ENCODE results near the gene SORCS1.

The SORCS1 gene

DNA sequence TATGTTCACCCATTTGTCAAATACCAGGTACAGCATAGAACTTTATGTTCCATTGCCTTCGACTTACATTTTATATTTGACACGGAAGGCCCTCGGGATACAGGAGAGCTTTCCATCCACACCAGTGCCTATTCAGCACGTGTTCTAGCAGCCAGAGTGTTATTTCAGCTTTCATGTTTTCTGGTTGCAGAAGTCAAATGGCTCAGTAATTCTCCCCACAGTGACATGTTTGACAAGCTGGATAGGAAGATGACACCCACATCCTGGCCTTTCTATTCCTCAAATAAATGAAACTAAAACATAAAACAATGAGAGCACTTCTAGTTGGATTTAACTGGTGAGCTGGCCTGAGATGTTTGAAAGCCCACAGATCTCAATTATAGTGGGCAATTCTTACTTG, 173.4 kb downstream of the SORCS1 start:
- Histone ChIP-seq H2AFZ (ENCODE audit: low read depth, low read length) (no peak overlapping the region), H3K9me3 (ENCODE audit: low read length) (no peaks in the 10 kb centered on the region), H3K36me3 (ENCODE audit: insufficient read depth, low read length) (no peaks in the 10 kb centered on the region), H3K4me3 (ENCODE audit: low read length) (no peak overlapping the region), H3K4me1 (ENCODE audit: insufficient read depth, low read length) (no peaks in the 10 kb centered on the region), H3K27me3 (ENCODE audit: insufficient read depth, low read length) (no peaks in the 10 kb centered on the region)

DNA sequence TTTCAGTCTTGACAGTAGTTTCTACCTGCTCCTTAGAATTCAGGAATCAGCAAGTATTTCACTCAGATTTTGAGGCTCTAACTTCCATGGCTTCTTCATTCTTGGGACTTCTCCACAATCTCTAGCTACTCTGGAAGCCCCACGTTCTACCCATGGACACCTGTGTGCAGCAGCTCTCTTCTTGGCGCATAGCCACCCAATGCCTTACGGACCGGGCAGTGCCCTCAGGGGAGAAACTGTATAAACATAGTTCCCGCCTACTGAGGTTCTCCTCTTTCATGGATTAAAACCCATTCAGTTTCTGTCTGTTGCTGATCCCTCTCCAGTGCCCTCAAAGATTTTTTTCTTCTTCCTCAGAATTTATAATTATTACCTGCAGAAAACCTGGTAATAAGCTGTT, 177.1 kb downstream of the SORCS1 start:
- H3K4me1 ChIP-seq (ENCODE audit: insufficient read depth, low read length): no peaks in the 10 kb centered on the region
- no peaks in the 10 kb centered on the region for H3K9me3 ChIP-seq (ENCODE audit: low read length)
- no peaks in the 10 kb centered on the region for H3K27me3 ChIP-seq (ENCODE audit: insufficient read depth, low read length)
- no peaks in the 10 kb centered on the region for H3K36me3 ChIP-seq (ENCODE audit: insufficient read depth, low read length)
- H2AFZ ChIP-seq (ENCODE audit: low read depth, low read length): no peak overlapping the region
- H3K4me3 ChIP-seq (ENCODE audit: low read length): no peak overlapping the region

DNA sequence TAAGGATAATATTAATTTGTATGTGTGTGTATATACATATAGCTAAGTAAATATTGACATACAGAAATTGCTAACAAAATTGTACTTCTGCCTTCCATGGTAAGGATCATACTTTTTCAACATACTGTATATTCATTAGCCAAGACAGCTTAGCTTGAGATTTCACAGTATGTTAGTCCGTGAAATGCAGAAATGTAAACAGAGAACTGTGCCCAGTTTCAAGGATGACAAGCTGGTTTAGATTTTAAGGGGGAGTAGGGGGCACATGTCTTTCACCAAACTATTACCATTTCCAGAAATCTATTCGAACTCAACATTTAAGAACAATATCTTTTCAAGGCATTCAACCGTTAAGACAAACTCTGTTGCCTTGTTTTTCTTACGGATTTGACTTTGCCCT, 182.2 kb downstream of the SORCS1 start:
- Histone ChIP-seq H3K4me1 (ENCODE audit: insufficient read depth, low read length) (no peaks in the 10 kb centered on the region), H3K4me3 (ENCODE audit: low read length) (no peak overlapping the region), H3K27me3 (ENCODE audit: insufficient read depth, low read length) (no peaks in the 10 kb centered on the region), H3K9me3 (ENCODE audit: low read length) (no peaks in the 10 kb centered on the region), H3K36me3 (ENCODE audit: insufficient read depth, low read length) (no peaks in the 10 kb centered on the region), H2AFZ (ENCODE audit: low read depth, low read length) (no peak overlapping the region)

DNA sequence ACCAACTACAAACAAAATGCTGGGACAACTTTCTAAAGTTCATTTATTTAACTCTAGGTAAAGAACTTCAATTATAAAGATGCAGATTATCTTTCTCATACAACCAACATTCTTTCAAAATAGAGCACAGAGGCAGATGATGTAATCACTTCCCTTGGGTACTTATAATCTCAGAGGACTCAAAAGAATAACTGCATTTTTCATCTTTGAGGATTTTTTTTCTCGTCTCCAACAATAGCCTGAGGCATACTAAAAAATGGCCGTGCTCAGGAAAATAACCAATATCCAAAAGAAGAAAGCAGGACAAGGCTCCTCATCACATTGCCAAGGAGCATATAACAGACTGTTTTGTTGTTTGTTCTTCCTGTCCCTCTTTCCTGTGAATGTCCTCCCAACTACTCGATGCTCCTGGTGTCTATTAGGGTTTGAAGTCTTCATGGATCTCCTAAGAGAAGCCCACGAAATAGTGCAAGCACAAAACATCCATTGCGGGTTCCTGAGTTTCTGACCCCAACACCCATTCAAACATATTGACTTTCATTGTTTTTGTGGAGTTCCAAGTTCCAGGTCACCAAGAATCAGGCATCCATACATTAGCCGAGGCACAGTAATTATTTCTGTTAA, 182.9 kb downstream of the SORCS1 start:
- no peak overlapping the region for H2AFZ ChIP-seq (ENCODE audit: low read depth, low read length)
- H3K27me3 ChIP-seq (ENCODE audit: insufficient read depth, low read length): no peaks in the 10 kb centered on the region
- no peaks in the 10 kb centered on the region for H3K36me3 ChIP-seq (ENCODE audit: insufficient read depth, low read length)
- no peaks in the 10 kb centered on the region for H3K4me1 ChIP-seq (ENCODE audit: insufficient read depth, low read length)
- no peaks in the 10 kb centered on the region for H3K9me3 ChIP-seq (ENCODE audit: low read length)
- no peak overlapping the region for H3K4me3 ChIP-seq (ENCODE audit: low read length)

DNA sequence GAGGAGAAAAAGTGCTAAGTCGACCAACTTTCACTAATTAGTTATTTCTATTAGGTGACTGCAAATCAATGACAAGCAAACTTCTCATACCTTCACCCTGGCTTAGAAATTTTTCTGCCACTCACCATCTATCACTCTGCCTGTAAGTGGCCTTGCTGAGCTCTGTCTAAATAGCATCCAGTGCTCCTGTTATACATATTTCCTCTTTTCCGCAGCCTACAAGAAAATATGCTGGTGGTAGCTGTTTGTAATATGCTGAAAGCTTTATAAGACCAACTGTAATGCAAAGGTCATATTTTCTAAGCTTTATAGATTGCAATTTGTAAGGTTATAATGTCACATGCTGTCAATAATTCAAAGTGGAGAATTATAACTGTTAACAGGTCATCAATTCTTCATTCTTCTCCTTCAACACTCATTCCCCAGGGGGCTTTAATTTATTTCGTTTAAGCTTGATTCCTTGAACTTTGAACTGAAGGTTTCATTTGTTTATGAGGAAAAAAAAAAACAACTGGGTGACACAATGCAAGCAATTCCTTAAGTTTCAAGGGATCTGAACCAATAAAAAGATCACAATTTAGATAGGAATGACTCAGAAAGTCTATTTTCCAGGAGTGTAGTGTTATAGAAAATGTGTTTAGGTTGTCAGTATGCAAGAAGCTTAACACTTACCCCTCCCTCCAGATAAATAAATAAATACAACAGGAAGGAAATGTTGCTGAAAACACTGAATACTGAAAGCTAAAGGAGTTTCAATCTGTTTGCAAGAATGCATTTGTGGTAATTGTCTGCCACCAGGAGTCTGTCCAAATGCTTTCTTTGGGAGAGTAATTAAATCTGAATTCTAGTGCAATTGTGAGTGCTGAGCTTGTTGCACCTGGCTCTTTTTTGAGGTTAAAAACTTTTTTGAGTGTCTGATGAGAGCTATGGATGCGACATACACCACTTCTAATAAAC, 183.7 kb downstream of the SORCS1 start:
- H3K4me3 ChIP-seq (ENCODE audit: low read length): no peak overlapping the region
- no peaks in the 10 kb centered on the region for H3K9me3 ChIP-seq (ENCODE audit: low read length)
- H3K4me1 ChIP-seq (ENCODE audit: insufficient read depth, low read length): no peaks in the 10 kb centered on the region
- H2AFZ ChIP-seq (ENCODE audit: low read depth, low read length): no peak overlapping the region
- H3K27me3 ChIP-seq (ENCODE audit: insufficient read depth, low read length): no peaks in the 10 kb centered on the region
- H3K36me3 ChIP-seq (ENCODE audit: insufficient read depth, low read length): no peaks in the 10 kb centered on the region

DNA sequence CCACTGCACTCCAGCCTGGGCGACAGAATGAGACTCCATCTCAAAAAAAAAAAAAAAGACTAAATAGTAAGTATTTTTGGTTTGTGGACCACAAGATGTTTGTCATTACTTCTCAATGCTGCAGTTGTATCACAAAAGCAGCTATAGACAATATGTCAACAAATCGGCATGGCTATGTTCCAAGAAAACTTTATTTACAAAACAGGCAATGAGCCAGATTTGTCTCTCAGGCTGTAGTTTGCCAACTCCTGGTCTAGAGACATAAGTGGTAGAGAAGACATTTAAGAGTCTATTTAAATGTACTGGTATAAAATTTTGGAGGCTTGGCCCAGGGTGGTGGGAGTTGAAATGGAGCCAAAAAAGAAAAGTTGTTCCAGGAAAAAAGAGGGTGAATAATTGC, 185.8 kb downstream of the SORCS1 start:
- no peaks in the 10 kb centered on the region for H3K9me3 ChIP-seq (ENCODE audit: low read length)
- H3K4me3 ChIP-seq (ENCODE audit: low read length): no peak overlapping the region
- no peaks in the 10 kb centered on the region for H3K36me3 ChIP-seq (ENCODE audit: insufficient read depth, low read length)
- H2AFZ ChIP-seq (ENCODE audit: low read depth, low read length): no peak overlapping the region
- H3K27me3 ChIP-seq (ENCODE audit: insufficient read depth, low read length): no peaks in the 10 kb centered on the region
- no peaks in the 10 kb centered on the region for H3K4me1 ChIP-seq (ENCODE audit: insufficient read depth, low read length)

DNA sequence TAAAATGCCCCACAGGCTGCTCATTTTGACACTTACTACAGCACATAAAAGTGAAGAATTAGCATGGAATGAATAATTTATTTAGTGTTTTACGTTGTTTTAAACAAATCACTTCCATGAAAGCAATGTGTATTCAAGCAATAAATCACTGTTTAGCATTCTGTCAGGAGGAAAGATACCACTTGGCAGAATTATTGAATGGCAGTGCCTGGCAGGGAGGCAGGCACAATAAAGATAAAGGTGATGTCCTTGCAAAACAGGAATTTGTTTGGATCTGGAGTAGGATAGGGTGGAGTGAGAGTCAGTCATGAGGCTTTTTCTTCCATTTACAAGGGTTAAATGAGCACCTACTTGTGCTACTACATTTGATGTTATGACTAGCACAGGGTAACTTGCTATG, 190.8 kb downstream of the SORCS1 start:
- no peaks in the 10 kb centered on the region for H3K36me3 ChIP-seq (ENCODE audit: insufficient read depth, low read length)
- H3K27me3 ChIP-seq (ENCODE audit: insufficient read depth, low read length): no peaks in the 10 kb centered on the region
- no peak overlapping the region for H2AFZ ChIP-seq (ENCODE audit: low read depth, low read length)
- no peaks in the 10 kb centered on the region for H3K9me3 ChIP-seq (ENCODE audit: low read length)
- no peak overlapping the region for H3K4me3 ChIP-seq (ENCODE audit: low read length)
- no peaks in the 10 kb centered on the region for H3K4me1 ChIP-seq (ENCODE audit: insufficient read depth, low read length)

DNA sequence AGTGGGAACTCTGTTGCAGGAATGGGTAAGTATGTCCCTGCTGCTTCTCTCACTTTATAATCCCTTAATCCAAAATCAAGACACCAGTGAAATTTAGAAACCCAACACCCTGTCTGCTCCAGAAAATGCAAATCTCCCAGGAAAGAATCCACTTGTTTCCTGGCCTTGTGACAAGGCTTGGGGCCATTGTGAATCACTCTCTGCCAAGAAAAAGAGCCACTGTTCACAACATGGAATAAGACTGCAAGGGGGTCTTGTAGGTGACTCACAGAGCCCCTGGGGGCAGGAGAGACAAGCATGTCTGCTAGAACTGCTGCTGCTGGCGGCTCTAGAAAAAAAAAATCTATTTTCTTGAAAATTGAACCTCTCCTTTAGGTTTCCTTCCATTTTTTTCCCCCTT, 191.2 kb downstream of the SORCS1 start:
- no peaks in the 10 kb centered on the region for H3K36me3 ChIP-seq (ENCODE audit: insufficient read depth, low read length)
- no peaks in the 10 kb centered on the region for H3K27me3 ChIP-seq (ENCODE audit: insufficient read depth, low read length)
- H3K4me3 ChIP-seq (ENCODE audit: low read length): no peak overlapping the region
- H2AFZ ChIP-seq (ENCODE audit: low read depth, low read length): no peak overlapping the region
- no peaks in the 10 kb centered on the region for H3K4me1 ChIP-seq (ENCODE audit: insufficient read depth, low read length)
- H3K9me3 ChIP-seq (ENCODE audit: low read length): no peaks in the 10 kb centered on the region

DNA sequence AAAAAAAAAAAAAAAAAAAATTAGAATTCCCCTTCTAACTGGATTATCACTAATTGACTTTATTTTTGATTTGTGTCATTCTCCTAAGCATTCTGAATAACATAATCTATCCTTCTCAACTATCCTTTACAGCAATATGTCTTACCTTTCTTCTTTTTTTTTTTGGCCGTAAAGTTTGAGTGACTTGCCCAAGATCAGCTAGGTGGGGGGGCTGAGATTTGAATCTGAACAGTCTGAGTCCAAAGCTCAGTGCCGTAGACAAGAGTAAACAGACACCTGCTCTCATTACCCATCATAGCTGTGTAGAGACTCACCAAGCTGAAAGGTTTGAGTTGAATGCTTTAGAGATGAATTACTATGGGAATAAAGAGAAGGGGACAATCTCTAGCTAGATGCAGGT, 192.1 kb downstream of the SORCS1 start:
- no peak overlapping the region for H3K4me3 ChIP-seq (ENCODE audit: low read length)
- no peaks in the 10 kb centered on the region for H3K36me3 ChIP-seq (ENCODE audit: insufficient read depth, low read length)
- no peaks in the 10 kb centered on the region for H3K4me1 ChIP-seq (ENCODE audit: insufficient read depth, low read length)
- H2AFZ ChIP-seq (ENCODE audit: low read depth, low read length): no peak overlapping the region
- H3K9me3 ChIP-seq (ENCODE audit: low read length): no peaks in the 10 kb centered on the region
- H3K27me3 ChIP-seq (ENCODE audit: insufficient read depth, low read length): no peaks in the 10 kb centered on the region

DNA sequence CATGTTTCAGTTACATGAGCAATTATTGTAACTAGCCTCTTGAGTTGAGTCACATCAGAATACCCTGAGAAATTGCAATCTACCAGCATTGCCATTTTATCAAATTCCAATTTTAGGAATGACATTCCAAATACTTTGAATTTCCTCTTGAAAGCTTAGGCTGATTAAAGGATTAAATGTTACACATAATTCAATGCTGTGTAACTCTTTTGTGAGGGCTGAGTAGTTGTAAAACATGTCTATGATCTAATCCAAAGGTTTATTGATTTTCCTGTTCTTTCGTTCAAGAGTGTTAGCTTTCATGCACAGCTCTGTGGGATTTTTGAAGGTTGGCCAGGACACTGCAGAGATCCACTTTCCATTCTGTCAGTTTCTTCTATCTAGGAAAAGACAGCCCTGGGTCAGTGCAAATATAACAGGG, 193.1 kb downstream of the SORCS1 start:
- Histone ChIP-seq H3K4me3 (ENCODE audit: low read length) (no peak overlapping the region), H3K36me3 (ENCODE audit: insufficient read depth, low read length) (no peaks in the 10 kb centered on the region), H3K9me3 (ENCODE audit: low read length) (no peaks in the 10 kb centered on the region), H3K27me3 (ENCODE audit: insufficient read depth, low read length) (no peaks in the 10 kb centered on the region), H3K4me1 (ENCODE audit: insufficient read depth, low read length) (no peaks in the 10 kb centered on the region), H2AFZ (ENCODE audit: low read depth, low read length) (no peak overlapping the region)

DNA sequence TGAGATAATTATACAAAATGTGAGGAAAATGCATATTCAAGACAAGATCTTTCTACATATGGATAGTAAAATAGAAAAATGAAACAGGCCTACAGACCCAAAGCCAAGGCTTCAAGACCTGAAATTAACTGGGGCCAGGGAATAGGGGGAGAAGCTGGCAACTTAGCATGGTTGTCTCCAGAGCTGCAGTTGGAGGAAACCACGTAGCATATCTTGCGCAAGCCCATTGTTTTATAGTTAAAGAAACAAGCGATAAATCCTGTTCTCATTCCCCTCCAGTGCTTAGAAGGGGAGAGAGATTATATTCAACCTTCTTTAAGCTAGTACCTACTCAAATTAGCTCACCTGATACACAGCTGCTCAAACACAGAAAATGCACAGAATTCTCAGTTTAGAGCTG, 197.1 kb downstream of the SORCS1 start:
- Histone ChIP-seq H3K4me1 (ENCODE audit: insufficient read depth, low read length) (no peaks in the 10 kb centered on the region), H3K27me3 (ENCODE audit: insufficient read depth, low read length) (no peaks in the 10 kb centered on the region), H3K36me3 (ENCODE audit: insufficient read depth, low read length) (no peaks in the 10 kb centered on the region), H3K4me3 (ENCODE audit: low read length) (no peak overlapping the region), H2AFZ (ENCODE audit: low read depth, low read length) (no peak overlapping the region), H3K9me3 (ENCODE audit: low read length) (no peaks in the 10 kb centered on the region)

DNA sequence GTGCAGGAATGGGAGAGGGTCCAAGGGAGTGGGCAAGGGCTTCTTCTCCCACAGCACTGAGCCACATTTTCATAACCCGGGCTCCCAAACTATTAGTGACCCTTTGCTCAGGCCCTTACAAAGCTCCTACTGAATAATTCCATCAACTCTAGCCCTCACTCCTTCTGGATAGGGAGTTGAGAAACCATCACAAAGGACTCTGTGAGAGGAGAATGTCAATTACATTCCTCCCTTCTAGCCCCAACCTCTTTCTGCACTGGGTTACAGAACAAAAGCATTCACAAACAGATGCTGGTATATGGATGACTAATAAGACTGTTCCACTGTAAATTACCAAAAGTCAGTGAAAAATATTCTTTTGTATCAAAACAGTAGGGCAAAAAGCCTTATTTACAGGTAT, 203.7 kb downstream of the SORCS1 start:
- H2AFZ ChIP-seq (ENCODE audit: low read depth, low read length): no peak overlapping the region
- no peak overlapping the region for H3K4me3 ChIP-seq (ENCODE audit: low read length)
- H3K27me3 ChIP-seq (ENCODE audit: insufficient read depth, low read length): no peaks in the 10 kb centered on the region
- no peaks in the 10 kb centered on the region for H3K36me3 ChIP-seq (ENCODE audit: insufficient read depth, low read length)
- H3K9me3 ChIP-seq (ENCODE audit: low read length): no peaks in the 10 kb centered on the region
- no peaks in the 10 kb centered on the region for H3K4me1 ChIP-seq (ENCODE audit: insufficient read depth, low read length)

DNA sequence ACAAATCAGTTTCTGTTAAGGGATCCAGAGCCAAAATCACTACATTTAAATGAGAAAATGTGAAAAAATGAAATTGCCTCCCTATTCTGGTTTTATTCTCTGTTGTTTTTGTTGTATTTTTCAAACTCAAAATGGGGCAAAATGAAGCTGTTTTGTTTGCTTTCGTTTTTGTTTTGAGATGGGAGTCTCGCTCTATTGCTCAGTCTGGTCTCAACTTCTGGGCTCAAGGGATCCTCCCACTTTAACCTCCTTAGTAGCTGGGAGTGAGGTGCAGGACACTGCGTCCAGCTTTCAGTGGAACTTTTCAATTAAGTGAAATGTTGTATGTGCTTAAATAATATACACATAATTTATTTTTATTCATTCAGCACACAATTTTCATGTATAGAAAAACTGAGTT, 205.0 kb downstream of the SORCS1 start:
- H3K36me3 ChIP-seq (ENCODE audit: insufficient read depth, low read length): no peaks in the 10 kb centered on the region
- H3K9me3 ChIP-seq (ENCODE audit: low read length): no peaks in the 10 kb centered on the region
- no peak overlapping the region for H3K4me3 ChIP-seq (ENCODE audit: low read length)
- H3K27me3 ChIP-seq (ENCODE audit: insufficient read depth, low read length): no peaks in the 10 kb centered on the region
- H3K4me1 ChIP-seq (ENCODE audit: insufficient read depth, low read length): no peaks in the 10 kb centered on the region
- H2AFZ ChIP-seq (ENCODE audit: low read depth, low read length): no peak overlapping the region
